SU-DHL-6 (cell line): ENCODE data around the gene DACH1.

Experiments used
- H2AFZ ChIP-seq: fragments of 200-600 bp; sonication (generic); 2 replicates; pipeline ENCODE4 v1.6.1; 2014; ENCODE audit warnings: low read depth, mild to moderate bottlenecking, moderate library complexity, mixed read lengths, antibody characterized with exemption, low read length; ENCODE audit not compliant: severe bottlenecking
- H3F3A ChIP-seq: fragments of 200-600 bp; shearing (Covaris generic); 2 replicates; pipeline ENCODE4 v1.6.0; 2016; ENCODE audit warnings: antibody characterized with exemption, mild to moderate bottlenecking; ENCODE audit not compliant: insufficient read depth
- H3K27ac ChIP-seq: fragments of 200-600 bp; sonication (generic); 2 replicates; pipeline ENCODE4 v1.5.1; 2016; ENCODE audit warnings: low read depth, mild to moderate bottlenecking, low read length, moderate library complexity, mixed read lengths
- H3K27me3 ChIP-seq: fragments of 200-600 bp; sonication (generic), shearing (Covaris generic); 2 replicates; pipeline ENCODE4 v1.6.0; 2014; ENCODE audit warnings: mild to moderate bottlenecking, low read length
- H3K36me3 ChIP-seq: fragments of 200-600 bp; sonication (generic); 2 replicates; pipeline ENCODE4 v1.6.1; 2014; ENCODE audit warnings: mild to moderate bottlenecking, low read length, mixed read lengths
- H3K4me2 ChIP-seq: fragments of 300-600, 200-600 bp; shearing (Covaris generic), sonication (generic); 2 replicates; pipeline ENCODE4 v1.6.0; 2014; ENCODE audit warnings: low read length, low read depth, mild to moderate bottlenecking; ENCODE audit not compliant: poor library complexity, severe bottlenecking
- H3K4me3 ChIP-seq: fragments of 200-600 bp; sonication (generic); 2 replicates; pipeline ENCODE4 v1.5.1; 2014; ENCODE audit warnings: antibody characterized with exemption, low read length, mild to moderate bottlenecking, mixed read lengths; ENCODE audit not compliant: insufficient read depth, poor library complexity, severe bottlenecking
- H3K79me2 ChIP-seq: fragments of 200-600 bp; sonication (generic); 2 replicates; pipeline ENCODE4 v1.6.1; 2014; ENCODE audit warnings: mild to moderate bottlenecking, low read length, moderate library complexity; ENCODE audit not compliant: insufficient read depth
- H3K9ac ChIP-seq: fragments of 200-600 bp; sonication (generic); 2 replicates; pipeline ENCODE4 v1.7.0; 2014; ENCODE audit warnings: mild to moderate bottlenecking, low read length
- H3K9me2 ChIP-seq: fragments of 200-600 bp; sonication (generic); replicated peaks from 2 replicates; pipeline ENCODE4 v1.6.1; 2014; ENCODE audit warnings: low read length; ENCODE audit not compliant: insufficient read depth
- H3K9me3 ChIP-seq: fragments of 200-600 bp; sonication (generic); 2 replicates; pipeline ENCODE4 v1.6.1; 2014; ENCODE audit warnings: low read length, mixed read lengths; ENCODE audit not compliant: insufficient read depth
- H4K20me1 ChIP-seq: fragments of 200-600 bp; sonication (generic); 2 replicates; pipeline ENCODE4 v1.6.1; 2014; ENCODE audit warnings: low read depth, mild to moderate bottlenecking, antibody characterized with exemption, low read length, moderate library complexity, mixed read lengths
- CTCF ChIP-seq: fragments of 200-600 bp; sonication (generic); IDR thresholded peaks from one replicate; pipeline ENCODE4 v1.5.1; 2017; ENCODE audit warnings: antibody characterized with exemption, mild to moderate bottlenecking, low read length, moderate library complexity; ENCODE audit not compliant: insufficient read depth, poor library complexity, severe bottlenecking
- EZH2phosphoT487 ChIP-seq: fragments of 200-600 bp; sonication (generic), shearing (Covaris generic); conservative IDR thresholded peaks from 2 replicates; pipeline ENCODE4 v1.6.1; 2018; ENCODE audit warnings: mild to moderate bottlenecking, antibody characterized with exemption, low read length, moderate library complexity, mixed read lengths

The DACH1 gene

GRCh38 chr13:71587193-71587592, 279.8 kb downstream of the DACH1 start:
- Histone ChIP-seq H3K9me2 (no peaks in the 10 kb centered on the region), H3K27ac (no peak overlapping the region), H3K9ac (no peak overlapping the region), H3K36me3 (no peaks in the 10 kb centered on the region), H3K79me2 (no peaks in the 10 kb centered on the region), H3K4me3 (no peak overlapping the region), H3K27me3 (no peaks in the 10 kb centered on the region), H2AFZ (no peak overlapping the region), H4K20me1 (no peaks in the 10 kb centered on the region), H3K9me3 (no peaks in the 10 kb centered on the region), H3K4me2 (no peak overlapping the region), H3F3A (no peaks in the 10 kb centered on the region)
- no peak for TF ChIP-seq CTCF

- Histone ChIP-seq H3K9me2 (no peaks in the 10 kb centered on the region), H3F3A (no peaks in the 10 kb centered on the region), H3K9ac (no peak overlapping the region), H3K27ac (no peak overlapping the region), H3K4me2 (no peak overlapping the region), H3K79me2 (no peaks in the 10 kb centered on the region), H3K36me3 (no peaks in the 10 kb centered on the region), H2AFZ (peak overlapping the region; percentile 41), H3K4me3 (no peak overlapping the region), H3K27me3 (no peaks in the 10 kb centered on the region), H3K9me3 (no peaks in the 10 kb centered on the region), H4K20me1 (no peaks in the 10 kb centered on the region)
- TF ChIP-seq EZH2phosphoT487 (no peak), CTCF (no peak)
Measured at GRCh38 chr13:71583581-71583980, 283.4 kb downstream of the DACH1 start.

- Histone ChIP-seq H2AFZ (no peak overlapping the region), H3K9me2 (no peaks in the 10 kb centered on the region), H3K79me2 (no peaks in the 10 kb centered on the region), H3F3A (no peaks in the 10 kb centered on the region), H3K4me2 (no peak overlapping the region), H4K20me1 (no peaks in the 10 kb centered on the region), H3K4me3 (no peak overlapping the region), H3K9ac (no peak overlapping the region), H3K36me3 (no peaks in the 10 kb centered on the region), H3K9me3 (no peaks in the 10 kb centered on the region), H3K27me3 (no peaks in the 10 kb centered on the region), H3K27ac (no peak overlapping the region)
- TF ChIP-seq EZH2phosphoT487 (no peak), CTCF (no peak)
Measured at GRCh38 chr13:71580614-71581013, 286.4 kb downstream of the DACH1 start.

GRCh38 chr13:71578048-71578447, 289.0 kb downstream of the DACH1 start:
- H3K4me2 ChIP-seq, result no peak overlapping the region
- no peaks in the 10 kb centered on the region for H3K36me3 ChIP-seq
- H3F3A ChIP-seq, result no peaks in the 10 kb centered on the region
- H4K20me1 ChIP-seq, result no peaks in the 10 kb centered on the region
- H3K4me3 ChIP-seq, result no peak overlapping the region
- no peaks in the 10 kb centered on the region for H3K9me3 ChIP-seq
- no peak overlapping the region for H3K9ac ChIP-seq
- H3K27ac ChIP-seq, result no peak overlapping the region
- H2AFZ ChIP-seq, result no peak overlapping the region
- no peak for TF ChIP-seq CTCF
- TF ChIP-seq EZH2phosphoT487, result no peak
- H3K79me2 ChIP-seq, result no peaks in the 10 kb centered on the region
- no peaks in the 10 kb centered on the region for H3K27me3 ChIP-seq
- H3K9me2 ChIP-seq, result no peaks in the 10 kb centered on the region
